NCI-H446 (cell line): ENCODE measurements around the gene IQCB1.
"Not testable (repeated sequence)": the region's sequence is repeated elsewhere in the genome, so short reads cannot be mapped to it uniquely, and the experiment has no call there.

Experiments used
- DNase-seq, 2 experiments: peaks; one replicate each; lab custom pipeline; 2025; lab: John Stamatoyannopoulos, UW

IQCB1 gene, protein sequence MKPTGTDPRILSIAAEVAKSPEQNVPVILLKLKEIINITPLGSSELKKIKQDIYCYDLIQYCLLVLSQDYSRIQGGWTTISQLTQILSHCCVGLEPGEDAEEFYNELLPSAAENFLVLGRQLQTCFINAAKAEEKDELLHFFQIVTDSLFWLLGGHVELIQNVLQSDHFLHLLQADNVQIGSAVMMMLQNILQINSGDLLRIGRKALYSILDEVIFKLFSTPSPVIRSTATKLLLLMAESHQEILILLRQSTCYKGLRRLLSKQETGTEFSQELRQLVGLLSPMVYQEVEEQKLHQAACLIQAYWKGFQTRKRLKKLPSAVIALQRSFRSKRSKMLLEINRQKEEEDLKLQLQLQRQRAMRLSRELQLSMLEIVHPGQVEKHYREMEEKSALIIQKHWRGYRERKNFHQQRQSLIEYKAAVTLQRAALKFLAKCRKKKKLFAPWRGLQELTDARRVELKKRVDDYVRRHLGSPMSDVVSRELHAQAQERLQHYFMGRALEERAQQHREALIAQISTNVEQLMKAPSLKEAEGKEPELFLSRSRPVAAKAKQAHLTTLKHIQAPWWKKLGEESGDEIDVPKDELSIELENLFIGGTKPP

DNA sequence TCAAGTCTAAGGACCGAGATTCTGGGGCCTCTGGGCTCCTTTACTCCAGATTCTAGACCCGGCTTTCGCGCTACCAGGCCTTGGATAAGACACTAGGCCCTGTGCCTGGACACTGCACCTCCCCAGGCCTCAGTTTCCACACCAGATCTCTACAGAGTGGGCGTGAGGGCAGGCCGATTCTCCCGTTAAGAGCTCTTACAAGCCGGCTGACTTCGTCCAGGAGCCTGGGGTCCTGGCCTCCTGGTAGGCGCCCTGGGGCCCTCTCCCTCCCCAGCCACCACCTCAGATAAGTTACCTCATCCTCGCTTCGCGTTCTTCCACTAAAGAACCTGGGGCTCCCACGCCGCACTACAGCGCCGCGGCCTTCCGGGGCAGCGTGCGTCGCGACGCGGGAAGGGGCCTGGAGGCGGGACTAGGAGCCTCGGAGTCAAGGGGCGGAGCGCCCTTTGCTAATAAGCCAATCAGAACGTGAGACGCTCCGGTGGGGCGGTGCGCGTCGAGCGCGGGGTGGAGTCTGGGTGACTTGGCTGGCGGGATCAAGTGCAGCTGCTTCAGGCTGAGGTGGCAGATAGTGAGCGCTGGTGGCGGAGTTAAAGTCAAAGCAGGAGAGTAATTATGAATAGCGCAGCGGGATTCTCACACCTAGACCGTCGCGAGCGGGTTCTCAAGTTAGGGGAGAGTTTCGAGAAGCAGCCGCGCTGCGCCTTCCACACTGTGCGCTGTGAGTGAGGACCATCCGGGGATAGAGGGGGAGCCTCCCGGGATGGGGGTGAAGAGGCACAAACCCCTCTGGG, at the start of gene IQCB1, which contains the start of gene EAF2:
IQCB1 (minus strand) TSS at position 390 of the 794 bp plus-strand sequence. CDS start 6,100 bp downstream, outside the sequence.
EAF2 (plus strand) TSS at position 539 of the 794 bp plus-strand sequence; CDS start at position 616, 77 bp downstream.
- DNase-seq = peak; percentile 94 to 98

DNA sequence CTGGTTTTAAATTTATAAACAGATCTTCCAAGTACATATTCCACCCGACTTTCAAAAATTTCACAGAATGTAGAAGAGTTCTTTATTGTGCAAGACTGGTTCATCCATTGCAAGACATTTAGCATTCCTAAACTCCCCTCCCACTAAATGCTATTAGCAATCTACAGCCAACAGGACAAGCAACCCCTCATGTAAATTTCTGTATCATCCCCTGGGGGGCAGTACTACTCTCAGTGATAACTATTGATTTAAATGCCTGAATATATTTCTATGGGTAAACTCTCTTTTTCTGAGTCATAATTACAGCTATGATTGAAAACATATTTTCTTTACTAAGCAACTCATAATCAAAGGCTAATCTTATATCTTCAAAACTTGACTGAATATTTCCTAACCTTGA, 48.6 kb upstream of the IQCB1 start:
- peak; percentile 4 for DNase-seq

DNA sequence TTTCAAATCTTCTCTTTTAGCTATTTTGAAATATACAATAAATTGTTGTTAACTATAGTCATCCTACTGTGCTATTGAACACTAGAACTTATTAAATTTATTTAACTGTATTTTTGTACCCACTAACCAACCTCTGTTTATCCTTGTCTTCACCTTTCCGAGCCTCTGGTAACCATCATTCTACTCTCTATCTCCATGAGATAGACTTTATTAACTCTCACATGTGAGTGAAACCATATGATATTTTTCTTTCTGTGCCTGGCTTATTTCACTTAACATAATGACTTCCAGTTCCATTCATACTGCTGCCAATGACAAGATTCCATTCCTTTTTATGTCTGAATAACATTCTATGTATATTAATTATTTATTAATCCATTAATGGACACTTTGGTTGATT, 43.6 kb upstream of the IQCB1 start:
- no peak for DNase-seq

DNA sequence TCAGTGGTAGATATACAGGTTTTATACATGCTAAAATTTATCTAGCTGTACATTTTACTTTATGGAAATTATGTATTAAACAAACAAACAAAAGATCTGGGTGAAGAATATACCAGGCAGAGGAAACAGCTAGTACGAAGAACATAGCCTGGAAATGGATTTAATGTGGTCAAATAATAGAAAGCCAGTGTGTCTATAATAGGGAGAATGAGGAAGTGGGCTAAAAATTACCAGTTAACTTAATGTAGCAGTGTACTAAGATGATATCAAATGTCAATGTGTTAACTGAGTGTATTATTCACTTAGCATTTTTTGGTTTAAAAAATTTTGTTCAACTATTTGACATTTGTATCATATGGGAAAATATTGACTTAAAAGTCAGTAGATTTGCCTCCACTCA, 36.6 kb upstream of the IQCB1 start:
- DNase-seq = no peak

DNA sequence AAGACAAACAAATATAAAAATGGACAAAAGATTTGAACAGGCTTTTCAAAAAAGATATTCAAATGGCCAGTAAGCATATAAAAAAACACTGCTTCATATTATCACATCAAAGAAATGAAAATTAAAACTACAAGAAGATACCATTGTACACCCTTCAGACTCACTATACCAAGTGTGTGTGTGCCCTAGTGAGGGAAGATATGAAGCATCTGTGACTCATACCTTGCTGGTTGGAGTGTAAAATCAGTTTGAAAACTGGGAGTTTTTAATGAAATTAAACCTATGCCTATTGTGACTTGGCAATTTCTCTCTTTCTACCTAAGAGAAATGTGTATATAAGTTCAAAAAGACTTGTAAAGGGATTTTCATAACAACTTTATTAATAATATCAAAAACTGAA, 35.9 kb upstream of the IQCB1 start:
- no peak for DNase-seq

DNA sequence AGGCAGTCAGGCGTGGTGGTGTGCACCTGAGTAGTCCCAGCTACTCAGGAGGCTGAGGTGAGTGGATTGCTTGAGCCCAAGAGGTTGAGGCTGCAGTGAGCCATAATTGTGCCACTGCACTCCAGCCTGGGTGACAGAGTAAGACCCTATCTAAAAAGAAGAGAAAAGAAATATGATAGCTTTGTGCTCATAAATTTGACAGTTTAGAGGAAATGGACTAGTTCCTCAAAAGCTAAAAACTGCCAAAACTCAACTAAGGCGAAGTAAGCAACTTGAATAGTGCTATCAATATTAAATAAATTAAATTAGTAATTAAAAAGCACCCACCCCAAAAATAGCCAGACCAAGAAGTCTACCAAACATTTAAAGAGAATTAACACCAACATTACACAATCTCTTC, 34.9 kb upstream of the IQCB1 start:
- no peak for DNase-seq

DNA sequence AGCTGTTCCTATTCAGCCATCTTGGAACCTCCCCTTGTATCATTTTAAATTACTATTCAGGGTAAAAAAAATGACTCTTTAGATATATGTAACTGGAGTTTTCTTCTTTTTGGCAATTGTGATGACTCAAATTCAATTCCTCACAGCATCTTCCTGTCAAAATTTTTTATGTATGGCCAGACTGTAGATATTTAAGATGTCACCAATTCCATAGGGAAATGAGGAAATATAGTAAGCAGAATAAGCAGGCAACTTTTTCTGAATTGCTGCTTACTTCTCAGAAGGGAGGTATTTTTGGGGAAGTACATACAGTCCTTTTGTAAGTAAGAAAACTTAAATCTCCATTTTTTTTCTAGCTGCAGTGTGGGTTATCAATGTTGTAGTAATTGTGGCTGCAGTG, 28.9 kb upstream of the IQCB1 start:
- DNase-seq = no peak

DNA sequence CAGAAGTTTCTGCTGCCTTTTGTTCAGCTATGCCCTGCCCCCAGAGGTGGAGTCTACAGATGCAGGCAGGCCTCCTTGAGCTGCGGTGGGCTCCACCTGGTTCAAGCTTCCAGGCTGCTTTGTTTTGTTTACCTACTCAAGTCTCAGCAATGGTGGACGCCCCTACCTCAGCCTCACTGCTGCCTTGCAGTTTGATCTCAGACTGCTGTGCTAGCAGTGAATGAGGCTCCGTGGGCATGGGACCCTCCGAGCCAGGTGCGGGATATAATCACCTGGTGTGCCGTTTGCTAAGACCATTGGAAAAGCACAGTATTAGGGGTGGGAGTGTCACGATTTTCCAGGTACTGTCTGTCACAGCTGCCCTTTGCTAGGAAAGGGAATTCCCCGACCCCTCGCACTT, 28.4 kb upstream of the IQCB1 start:
- not testable (repeated sequence) for DNase-seq

DNA sequence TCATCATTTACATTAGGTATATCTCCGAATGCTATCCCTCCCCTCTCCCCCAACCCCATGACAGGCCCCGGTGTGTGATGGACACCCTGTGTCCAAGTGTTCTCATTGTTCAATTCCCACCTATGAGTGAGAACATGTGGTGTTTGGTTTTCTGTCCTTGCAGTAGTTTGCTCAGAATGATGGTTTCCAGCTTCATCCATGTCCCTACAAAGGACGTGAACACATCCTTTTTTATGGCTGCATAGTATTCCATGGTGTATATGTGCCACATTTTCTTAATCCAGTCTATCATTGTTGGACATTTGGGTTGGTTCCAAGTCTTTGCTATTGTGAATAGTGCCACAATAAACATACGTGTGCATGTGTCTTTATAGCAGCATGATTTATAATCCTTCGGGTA, 22.9 kb upstream of the IQCB1 start:
- DNase-seq = not testable (repeated sequence)

DNA sequence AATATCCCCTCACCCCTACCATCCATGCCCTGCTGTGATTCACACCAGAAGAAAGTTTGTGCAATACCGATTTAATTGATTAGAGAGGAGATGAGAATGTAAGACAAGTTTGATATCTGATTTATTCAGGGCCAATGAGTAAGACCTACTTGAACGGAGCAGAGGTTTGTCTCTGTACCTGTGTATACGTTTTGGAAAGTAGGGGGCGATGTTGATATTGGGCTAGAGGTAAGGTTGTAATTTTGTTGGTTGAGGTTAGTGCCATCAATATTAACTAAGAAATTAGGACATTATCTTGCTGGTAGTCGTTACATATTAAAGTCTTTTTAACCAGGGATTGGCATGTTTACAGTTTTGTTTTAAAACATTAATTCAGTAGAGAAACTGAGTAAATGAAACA, 20.7 kb upstream of the IQCB1 start:
- peak in 1 of 2 experiments; percentile 1 for DNase-seq

DNA sequence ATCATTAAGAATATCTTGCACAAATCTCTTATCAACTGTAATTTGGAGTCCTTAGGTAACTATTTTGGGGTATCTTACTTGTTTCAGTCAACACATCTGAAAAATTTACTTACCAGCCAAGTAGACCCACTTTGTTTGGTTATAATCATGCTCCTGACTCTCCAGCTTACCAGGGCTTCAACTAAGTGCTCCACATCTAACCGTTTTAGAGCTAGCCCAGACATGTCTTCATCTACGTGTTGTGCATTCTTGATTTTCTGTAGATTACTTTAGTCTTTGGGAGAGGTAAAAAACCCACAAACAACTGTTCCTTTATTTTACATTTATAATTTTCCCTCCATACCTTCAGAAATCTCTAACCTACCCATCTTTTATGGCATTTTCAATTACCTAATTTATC, 17.4 kb upstream of the IQCB1 start:
- DNase-seq = no peak

DNA sequence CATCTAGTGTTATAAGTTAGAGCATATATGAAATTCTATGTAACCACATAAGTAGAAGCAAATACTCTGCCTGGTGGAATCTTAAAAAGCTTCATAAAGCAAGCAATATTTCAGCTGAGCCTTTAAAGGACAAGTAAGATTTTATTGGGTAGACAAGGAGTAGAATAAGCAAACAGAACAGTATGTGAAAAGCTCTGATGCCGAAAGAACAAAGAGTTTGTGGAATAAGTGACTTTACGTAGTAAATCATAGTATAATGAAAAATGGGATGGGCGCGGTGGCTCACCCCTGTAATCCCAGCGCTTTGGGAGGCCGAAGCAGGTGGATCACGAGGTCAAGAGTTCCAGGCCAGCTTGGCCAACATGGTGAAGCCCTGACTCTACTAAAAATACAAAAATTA, 10.0 kb upstream of the IQCB1 start:
- no peak for DNase-seq

DNA sequence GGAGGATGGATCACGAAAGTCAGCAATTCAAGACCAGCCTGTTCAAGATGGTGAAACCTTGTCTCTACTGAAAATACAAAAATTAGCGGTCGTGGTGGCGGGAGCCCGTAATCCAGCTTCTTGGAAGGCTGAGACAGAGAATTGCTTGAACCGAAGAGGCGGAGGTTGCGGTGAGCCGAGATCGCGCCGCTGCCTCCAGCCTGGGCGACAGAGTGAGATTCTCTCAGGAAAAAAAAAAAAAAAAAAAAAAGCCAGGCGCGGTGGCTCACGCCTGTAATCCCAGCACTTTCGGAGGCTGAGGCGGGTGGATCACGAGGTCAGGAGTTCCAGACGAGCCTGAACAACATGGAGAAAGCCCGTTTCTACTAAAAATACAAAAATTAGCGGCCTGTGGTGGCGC, 5.1 kb upstream of the IQCB1 start:
- DNase-seq = no peak

DNA sequence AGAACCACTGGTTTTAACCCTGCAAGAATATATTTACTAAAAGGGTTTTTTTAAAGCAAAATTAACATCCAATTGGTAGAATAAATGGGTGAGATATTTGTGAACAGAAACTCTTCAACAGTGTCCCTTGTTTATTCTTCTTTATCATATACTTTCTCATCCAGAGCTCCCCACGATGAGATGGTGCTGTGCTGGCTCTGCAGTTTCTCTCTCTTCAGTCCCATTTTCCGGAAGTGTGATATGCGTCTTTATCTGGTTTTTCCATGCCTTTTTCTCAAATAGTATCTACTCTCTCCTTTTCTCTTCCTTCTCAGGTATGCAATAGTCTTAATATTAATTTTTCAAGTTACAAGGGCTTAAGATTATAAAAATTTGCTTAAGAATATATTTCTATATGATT, 1.6 kb upstream of the IQCB1 start:
- no peak for DNase-seq

DNA sequence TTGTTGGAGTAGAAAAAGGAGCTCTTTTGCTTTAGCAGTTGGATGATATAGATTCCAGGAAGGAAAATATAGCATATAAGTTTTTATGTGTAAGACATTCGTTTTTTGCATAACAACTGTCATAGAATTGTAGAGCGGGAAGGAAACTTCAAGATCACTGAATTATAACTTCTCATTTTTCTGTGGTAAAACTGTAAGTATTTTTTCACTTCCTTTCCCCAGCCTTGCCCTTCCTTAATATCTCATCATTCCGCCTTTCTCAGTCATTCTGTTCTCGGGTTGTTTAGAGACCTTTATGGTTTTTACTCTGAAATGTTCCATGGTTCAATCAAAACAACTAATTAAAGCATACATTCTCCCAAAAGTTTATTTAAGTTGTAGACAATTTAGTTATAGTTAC, 1.2 kb upstream of the IQCB1 start:
- DNase-seq = no peak

DNA sequence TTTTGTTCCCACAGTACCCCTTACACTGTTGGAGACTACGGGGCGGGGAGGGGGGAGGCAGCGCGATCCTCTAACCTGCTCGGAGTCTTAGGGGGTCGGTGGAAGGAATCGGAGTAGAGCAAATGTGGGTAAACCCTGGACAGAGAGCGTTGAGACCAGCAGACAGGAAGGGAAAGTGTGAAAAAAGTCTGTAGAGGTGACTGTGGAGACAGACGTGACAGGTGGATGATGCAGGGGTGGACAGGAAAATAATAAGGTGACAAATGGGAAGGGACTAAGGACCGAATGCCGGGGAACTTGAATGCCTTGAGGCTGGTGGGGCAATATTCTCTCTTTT, 573 bp upstream of the IQCB1 start:
- DNase-seq = no peak

DNA sequence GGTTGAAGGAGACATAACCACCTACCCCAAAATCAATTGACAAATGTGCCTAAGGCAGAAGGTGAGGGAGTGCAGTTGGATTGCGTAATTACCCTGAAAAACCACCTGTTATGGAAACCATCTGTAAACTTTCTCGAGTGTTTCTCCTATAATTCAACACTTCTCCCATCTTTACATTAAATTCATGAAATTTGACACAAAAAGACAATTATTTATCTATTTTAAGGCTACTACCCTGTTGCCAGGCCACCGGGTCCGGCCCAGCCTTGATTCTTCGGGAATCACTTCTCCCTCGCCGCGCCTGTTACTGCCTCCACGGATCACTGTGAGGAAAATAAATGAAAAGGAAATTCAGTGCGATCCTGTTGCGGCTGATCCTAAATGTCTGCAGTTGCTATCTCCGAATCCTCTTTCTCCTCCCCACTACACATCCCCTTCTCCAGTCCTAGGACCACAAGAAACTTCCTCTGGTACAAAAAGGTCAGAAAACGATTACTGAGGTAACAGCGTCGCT, 646 bp downstream of the IQCB1 start:
- no peak for DNase-seq

DNA sequence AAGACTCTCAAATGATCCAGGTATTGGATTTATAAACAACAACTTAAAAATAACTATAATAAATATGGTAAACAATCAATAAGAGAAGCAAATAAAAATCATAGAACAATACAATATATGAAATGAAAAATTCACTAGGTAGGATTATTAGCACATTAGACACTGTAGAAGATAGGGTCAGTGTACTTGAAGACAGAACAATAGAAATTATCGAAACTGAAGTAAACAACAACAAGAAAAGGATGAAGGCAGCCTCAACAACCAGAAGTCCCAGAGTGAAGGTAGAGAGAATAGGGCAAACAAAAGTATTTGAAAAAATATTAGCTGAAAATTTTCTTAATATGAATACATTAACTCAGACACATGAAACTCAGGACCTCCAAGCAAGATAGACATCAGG, 11.9 kb downstream of the IQCB1 start:
- no peak for DNase-seq

DNA sequence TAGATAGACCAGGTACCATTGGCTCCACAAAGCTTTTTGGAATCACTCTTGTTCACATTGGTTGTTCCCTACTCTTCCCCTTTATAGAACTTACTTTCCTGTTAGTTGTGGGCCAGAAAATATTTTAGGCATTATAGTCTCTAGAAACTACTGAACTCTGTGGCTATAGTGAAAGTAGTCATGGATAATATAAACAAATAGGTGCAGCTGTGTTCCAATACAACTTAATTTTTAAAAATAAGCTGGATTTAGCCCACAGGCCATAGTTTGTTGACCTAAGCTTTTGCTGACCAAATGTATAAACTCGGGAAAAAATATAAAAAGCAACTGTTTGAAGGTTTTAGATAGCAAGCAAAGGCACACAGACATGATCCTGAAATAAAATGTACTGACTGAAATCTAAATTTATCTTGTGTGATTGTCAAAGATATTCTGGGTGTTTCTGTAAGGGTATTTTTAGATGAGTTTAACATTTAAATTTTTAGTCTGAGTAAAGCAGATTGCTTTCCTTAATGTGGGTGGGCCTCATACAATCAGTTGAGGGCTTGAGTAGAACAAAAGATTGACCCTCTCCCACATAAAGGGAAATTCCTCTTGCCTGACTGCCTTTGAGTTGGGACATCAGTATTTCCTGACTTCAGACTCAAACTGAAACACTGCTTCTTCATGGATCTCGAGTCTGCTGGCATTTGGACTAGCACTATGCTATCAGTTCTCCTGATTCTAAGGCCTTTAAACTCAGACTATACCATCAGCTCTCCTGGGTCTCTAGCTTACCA, 13.2 kb downstream of the IQCB1 start:
- no peak for DNase-seq

DNA sequence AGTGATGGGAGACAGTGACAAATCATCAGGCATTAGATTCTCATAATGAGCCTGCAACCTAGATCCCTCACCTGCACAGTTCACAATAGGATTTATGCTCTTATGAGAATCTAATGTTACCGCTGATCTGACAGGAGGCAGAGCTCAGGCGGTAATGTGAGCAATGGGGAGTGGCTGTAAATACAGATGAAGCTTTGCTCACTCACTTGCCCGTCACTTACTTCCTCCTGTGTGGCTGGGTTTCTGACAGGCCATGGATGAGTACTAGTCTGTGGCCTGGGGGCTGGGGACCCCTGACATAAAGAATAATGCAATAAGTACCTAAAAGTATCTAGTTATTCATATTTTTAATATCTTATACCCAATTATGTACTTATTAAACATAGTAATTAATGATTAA, 15.6 kb downstream of the IQCB1 start:
- DNase-seq = no peak

DNA sequence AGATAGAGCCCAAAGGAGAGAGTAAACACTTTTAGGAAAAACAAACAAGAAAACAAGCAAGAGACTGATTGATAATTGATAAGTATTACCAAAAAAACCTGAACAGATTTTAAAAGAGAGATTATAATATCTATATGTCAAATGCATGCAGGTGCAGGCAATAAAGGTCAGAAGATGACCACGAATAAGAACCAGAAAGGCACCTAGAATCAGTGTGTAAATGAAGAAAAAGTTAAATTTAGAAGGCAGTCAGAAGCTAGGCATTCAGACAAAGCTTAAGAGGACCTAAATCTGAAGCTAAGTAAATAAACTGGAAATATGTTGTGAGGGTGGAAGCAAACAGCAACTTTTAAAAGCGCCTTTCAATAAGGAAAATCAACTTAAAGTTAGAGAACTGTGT, 16.3 kb downstream of the IQCB1 start:
- DNase-seq = no peak

DNA sequence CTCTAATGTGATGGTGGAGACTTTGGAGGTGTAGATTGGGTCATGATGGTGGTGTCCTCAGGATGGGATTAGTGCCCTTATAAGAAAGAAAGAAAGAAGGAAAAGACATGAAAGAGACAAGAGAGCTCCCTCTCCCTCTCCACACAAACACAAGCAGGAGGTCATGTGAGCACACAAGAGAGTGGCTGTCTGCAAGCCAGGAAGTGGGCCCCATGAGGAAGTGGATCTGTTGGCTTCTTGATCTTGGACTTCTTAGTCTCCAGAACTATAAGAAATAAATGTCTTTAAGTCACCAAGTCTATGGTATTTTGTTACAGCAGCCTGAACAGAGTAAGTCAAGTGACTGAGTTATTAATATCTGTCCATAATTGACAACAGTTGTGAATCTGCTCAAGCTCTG, 17.1 kb downstream of the IQCB1 start:
- no peak for DNase-seq
